ENCODE results near the gene CCDC69. TPM values are rescaled to one million over a fixed set of nuclear protein-coding genes. Genes with fewer than 3 reads are reported as not detected.
"Not testable (repeated sequence)": the region's sequence is repeated elsewhere in the genome, so short reads cannot be mapped to it uniquely, and the experiment has no call there.

Gene CCDC69
- total RNA-seq, 3 donors from 2014 or later, result 8.8 to 190 (median 23.4) TPM

DNA sequence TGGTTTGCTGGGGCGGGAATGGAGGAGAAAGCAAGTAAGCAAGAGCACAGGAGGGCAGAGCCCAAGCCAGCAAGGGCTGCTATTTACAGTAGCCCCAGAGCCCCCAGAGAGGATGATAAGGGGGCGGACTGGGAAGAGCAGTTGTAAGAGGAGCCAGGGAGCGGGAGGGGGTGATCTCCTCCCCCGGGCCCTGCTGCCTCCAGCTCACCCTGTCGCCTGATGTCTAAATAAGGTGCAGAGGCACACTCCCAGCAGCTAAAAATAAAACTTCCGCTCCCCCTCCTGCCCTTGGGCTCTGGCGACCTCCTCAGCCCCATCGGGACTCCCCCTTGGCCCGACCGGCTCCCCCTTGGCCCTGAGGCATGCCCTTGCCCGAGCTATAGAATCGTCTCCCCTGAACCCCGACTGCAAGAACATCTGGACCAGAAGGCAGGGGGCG lies 14.4 kb upstream of the CCDC69 start:
- intact Hi-C loops (cut with DNase I, micrococcal nuclease), result no loop called here
- Histone ChIP-seq H3K36me3 (ENCODE audit: low read depth) (no peaks in the 10 kb centered on the region), H3K4me3 (no peak overlapping the region), H3K4me1 (ENCODE audit: low read depth) (peaks cover 6% of the 10 kb centered on the region), H3K9me3 (no peaks in the 10 kb centered on the region)
- TF ChIP-seq CTCF (IDR thresholded peaks at IDR 0.05), result no peak
- ATAC-seq (peak; percentile 49), DNase-seq (no peak)

- DNase-seq (no peak), ATAC-seq (no peak)
- intact Hi-C loops (cut with DNase I, micrococcal nuclease), result no loop called here
- Histone ChIP-seq H3K9me3 (no peaks in the 10 kb centered on the region), H3K4me3 (no peak overlapping the region), H3K4me1 (ENCODE audit: low read depth) (peaks cover 6% of the 10 kb centered on the region), H3K36me3 (ENCODE audit: low read depth) (no peaks in the 10 kb centered on the region)
- TF ChIP-seq CTCF (IDR thresholded peaks at IDR 0.05), result no peak
These were observed 13.8 kb upstream of the CCDC69 start for GRCh38 chr5:151237685-151238084.

GRCh38 chr5:151236888-151237287 lies 13.0 kb upstream of the CCDC69 start:
- Histone ChIP-seq H3K36me3 (ENCODE audit: low read depth) (no peaks in the 10 kb centered on the region), H3K4me3 (no peak overlapping the region), H3K4me1 (ENCODE audit: low read depth) (peaks cover 6% of the 10 kb centered on the region), H3K9me3 (no peaks in the 10 kb centered on the region)
- intact Hi-C loops (cut with DNase I, micrococcal nuclease), result no loop called here
- no peak for ATAC-seq
- no peak for TF ChIP-seq CTCF (IDR thresholded peaks at IDR 0.05)
- no peak for DNase-seq

GRCh38 chr5:151235239-151235571 lies 11.3 kb upstream of the CCDC69 start:
- H3K4me1 ChIP-seq (ENCODE audit: low read depth); intact Hi-C loops (cut with DNase I, micrococcal nuclease); H3K4me3 ChIP-seq; H3K9me3 ChIP-seq; DNase-seq; ATAC-seq; H3K36me3 ChIP-seq (ENCODE audit: low read depth): not testable (repeated sequence)

DNA sequence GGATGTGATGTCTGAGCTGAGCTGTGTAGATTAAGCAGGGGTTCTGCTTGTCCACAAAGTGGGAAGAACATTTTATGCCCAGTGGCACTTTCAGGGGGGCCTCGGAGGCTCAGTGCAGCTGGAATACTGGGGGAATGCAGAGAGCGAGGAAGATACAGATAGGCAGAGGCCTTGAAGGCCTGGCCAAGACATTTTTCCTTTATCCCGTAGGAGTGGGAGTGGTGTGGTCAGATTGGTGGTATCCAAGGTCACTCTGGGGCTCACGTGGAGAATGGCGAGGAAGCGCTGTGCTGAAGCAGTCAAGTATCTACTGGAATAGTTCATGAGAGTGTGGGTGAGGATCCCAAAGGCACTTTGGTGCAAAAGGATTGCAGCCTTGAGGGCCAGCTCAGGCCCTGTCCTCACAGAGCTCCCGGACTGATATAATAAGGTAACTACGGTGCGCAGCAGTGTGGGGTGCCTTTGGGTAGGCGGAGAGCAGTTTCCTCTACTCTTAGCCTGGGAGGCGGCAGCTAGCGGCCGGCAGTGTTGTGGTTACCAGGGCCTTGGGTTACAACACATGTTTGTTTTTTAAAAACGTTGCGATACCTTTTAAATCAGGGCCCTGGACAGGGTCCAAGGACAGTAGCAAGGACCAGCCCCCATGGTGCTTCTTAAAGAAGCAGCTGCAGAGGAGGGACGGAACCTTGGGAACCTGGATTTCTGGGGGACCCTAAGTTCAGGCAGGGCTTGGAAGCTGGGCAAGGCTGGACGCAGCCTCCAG lies 10.8 kb upstream of the CCDC69 start:
- Histone ChIP-seq H3K4me1 (ENCODE audit: low read depth) (peaks cover 6% of the 10 kb centered on the region), H3K36me3 (ENCODE audit: low read depth) (no peaks in the 10 kb centered on the region), H3K4me3 (no peak overlapping the region), H3K9me3 (no peaks in the 10 kb centered on the region)
- ATAC-seq (peak; percentile 76), DNase-seq (peak; percentile 57 to 80 (median 61))
- TF ChIP-seq CTCF (IDR thresholded peaks at IDR 0.05), result no peak
- intact Hi-C loops (cut with DNase I, micrococcal nuclease), result no loop called here

- no peak for TF ChIP-seq CTCF (IDR thresholded peaks at IDR 0.05)
- Histone ChIP-seq H3K9me3 (no peaks in the 10 kb centered on the region), H3K36me3 (ENCODE audit: low read depth) (no peaks in the 10 kb centered on the region), H3K4me3 (no peak overlapping the region), H3K4me1 (ENCODE audit: low read depth) (peaks cover 6% of the 10 kb centered on the region)
- DNase-seq (no peak), ATAC-seq (peak; percentile 25)
- intact Hi-C loops (cut with DNase I, micrococcal nuclease), result no loop called here
These were observed 9.8 kb upstream of the CCDC69 start for GRCh38 chr5:151233616-151234085.

All from mucosa of descending colon (tissue), 3 donors.